Right lung (tissue), 10 donors: ENCODE data around the gene ST6GAL1. TPM values are rescaled to one million over a fixed set of nuclear protein-coding genes. Genes with fewer than 3 reads are reported as not detected.
A peak's percentile ranks its signal among the peaks of the same experiment; 100 is the strongest.
"Not testable (repeated sequence)": the region's sequence is repeated elsewhere in the genome, so short reads cannot be mapped to it uniquely, and the experiment has no call there.

Source experiments
- DNase-seq, 2 donors: peaks; one replicate each; pipeline ENCODE4 v3.0.0-alpha.2; 2013
- long read RNA-seq, 8 donors: transcript quantifications; one replicate each; lab custom pipeline, GENCODE V29; 2026
- polyA plus RNA-seq, 5 donors: library from polyadenylated mRNA; unstranded; fragments of 120-200 nt; gene quantifications; one replicate each; pipeline versions ENCODE4 v1.2.1 to v1.2.3, GENCODE V29; 2013; ENCODE audit warnings: inconsistent platforms in 1 of 5, low replicate concordance in 1 of 5; ENCODE audit not compliant: insufficient read length in 5 of 5, insufficient read depth in 1 of 5

ST6GAL1 gene, protein sequence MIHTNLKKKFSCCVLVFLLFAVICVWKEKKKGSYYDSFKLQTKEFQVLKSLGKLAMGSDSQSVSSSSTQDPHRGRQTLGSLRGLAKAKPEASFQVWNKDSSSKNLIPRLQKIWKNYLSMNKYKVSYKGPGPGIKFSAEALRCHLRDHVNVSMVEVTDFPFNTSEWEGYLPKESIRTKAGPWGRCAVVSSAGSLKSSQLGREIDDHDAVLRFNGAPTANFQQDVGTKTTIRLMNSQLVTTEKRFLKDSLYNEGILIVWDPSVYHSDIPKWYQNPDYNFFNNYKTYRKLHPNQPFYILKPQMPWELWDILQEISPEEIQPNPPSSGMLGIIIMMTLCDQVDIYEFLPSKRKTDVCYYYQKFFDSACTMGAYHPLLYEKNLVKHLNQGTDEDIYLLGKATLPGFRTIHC
- 10 to 100 TPM; 37.7 to 68.7 (median 60.9) TPM for polyA plus RNA-seq
- long read RNA-seq, donor 1, full-length matches to known transcripts = 12 of 61 reads
- long read RNA-seq, donor 1, partial matches to known transcripts = 6 of 61 reads
- long read RNA-seq, donor 1, other reads (novel, unspliced or antisense) = 43 of 61 reads
- long read RNA-seq, donor 2, full-length matches to known transcripts = 8 of 46 reads
- long read RNA-seq, donor 2, partial matches to known transcripts = 38 of 46 reads
- long read RNA-seq, donor 2, other reads (novel, unspliced or antisense) = 0 of 46 reads
- long read RNA-seq, donor 3, full-length matches to known transcripts = 4 of 54 reads
- long read RNA-seq, donor 3, partial matches to known transcripts = 7 of 54 reads
- long read RNA-seq, donor 3, other reads (novel, unspliced or antisense) = 43 of 54 reads
- long read RNA-seq, donor 4, full-length matches to known transcripts = 6 of 6 reads
- long read RNA-seq, donor 4, partial matches to known transcripts = 0 of 6 reads
- long read RNA-seq, donor 4, other reads (novel, unspliced or antisense) = 0 of 6 reads
- long read RNA-seq, donor 5, full-length matches to known transcripts = 13 of 103 reads
- long read RNA-seq, donor 5, partial matches to known transcripts = 21 of 103 reads
- long read RNA-seq, donor 5, other reads (novel, unspliced or antisense) = 69 of 103 reads
- long read RNA-seq, donor 6, full-length matches to known transcripts = 10 of 10 reads
- long read RNA-seq, donor 6, partial matches to known transcripts = 0 of 10 reads
- long read RNA-seq, donor 6, other reads (novel, unspliced or antisense) = 0 of 10 reads
- long read RNA-seq, donor 7, full-length matches to known transcripts = 2 of 88 reads
- long read RNA-seq, donor 7, partial matches to known transcripts = 45 of 88 reads
- long read RNA-seq, donor 7, other reads (novel, unspliced or antisense) = 41 of 88 reads
- long read RNA-seq, donor 8, full-length matches to known transcripts = 8 of 8 reads
- long read RNA-seq, donor 8, partial matches to known transcripts = 0 of 8 reads
- long read RNA-seq, donor 8, other reads (novel, unspliced or antisense) = 0 of 8 reads

- DNase-seq = peak; percentile 34 to 64
These were observed at the start of gene ST6GAL1 for GRCh38 chr3:186930143-186930640. Gene ST6GAL1 (plus strand): TSS chr3:186930526. CDS start chr3:187042704, 112,178 bp downstream.

DNA sequence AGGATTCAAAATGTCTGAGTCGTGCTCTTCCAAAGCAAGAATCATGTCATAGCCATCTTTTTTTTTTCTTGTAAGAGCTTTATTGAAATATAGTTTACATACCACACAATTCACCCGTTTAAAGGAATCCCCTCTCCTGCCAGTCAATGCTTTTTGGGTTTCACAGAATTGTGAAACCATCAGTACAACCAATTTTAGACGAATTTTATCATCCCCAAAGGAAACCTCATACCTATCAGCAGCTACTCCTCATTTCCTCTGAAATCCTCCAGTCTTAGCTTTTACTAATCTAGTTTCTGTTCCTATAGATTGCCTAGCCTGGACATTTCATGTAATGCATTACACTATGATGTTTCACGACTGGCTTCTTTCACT, 48.2 kb upstream of the ST6GAL1 start:
- DNase-seq = no peak

DNA sequence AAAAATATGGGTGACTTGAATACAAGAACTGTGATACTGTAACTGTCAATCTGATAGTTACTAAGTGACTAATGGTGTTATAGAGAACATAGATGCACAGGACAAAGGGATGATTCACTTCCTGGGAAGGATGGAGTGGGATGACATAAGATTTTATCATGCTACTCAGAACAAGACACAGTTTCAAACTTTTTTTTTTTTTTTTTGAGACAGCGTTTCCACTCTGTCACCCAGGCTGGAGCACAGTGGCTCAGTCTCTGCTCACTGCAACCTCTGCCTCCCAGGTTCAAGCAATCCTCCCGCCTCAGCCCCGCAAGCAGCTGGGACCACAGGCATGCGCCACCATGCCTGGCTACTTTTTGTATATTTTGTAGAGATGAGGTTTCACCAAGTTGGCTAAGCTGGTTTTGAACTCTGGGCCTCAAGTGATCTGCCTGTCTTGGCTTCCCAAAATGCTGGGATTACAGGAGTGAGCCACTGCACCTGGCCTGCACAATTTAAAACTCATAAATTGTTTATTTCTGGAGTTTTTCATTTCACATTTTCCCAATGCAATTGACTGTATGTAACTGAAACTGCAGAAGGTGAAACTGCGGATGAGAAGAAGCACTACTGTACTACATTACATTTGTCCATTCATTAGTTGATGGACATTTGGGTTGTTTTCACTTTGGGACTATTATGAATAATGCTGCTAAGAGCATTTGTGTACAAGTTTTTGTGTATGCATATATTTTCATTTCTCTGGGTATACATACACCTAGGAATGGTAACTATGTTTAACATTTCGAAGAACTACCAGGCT, 47.2 kb upstream of the ST6GAL1 start:
- no peak for DNase-seq

DNA sequence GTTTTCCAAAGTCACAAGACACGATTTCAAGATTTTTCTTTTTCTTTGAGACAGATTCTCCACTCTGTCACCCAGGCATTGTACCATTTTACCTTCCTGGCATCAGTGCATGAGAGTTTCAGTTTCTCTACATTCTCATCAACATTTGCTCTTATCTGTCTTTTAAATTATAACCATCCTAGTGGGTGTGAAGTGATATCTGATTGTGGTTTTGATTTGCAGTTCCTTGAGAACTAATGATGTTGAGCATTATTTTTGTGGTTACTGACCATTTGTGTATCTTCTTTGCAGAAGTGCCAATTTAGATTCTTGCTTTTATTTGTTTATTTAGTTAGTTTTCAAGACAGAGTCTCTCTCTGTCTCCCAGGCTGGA, 46.7 kb upstream of the ST6GAL1 start:
- DNase-seq = no peak

GRCh38 chr3:186884868-186885267, 45.5 kb upstream of the ST6GAL1 start:
- not testable (repeated sequence) for DNase-seq

- DNase-seq = no peak
These were observed 43.9 kb upstream of the ST6GAL1 start for GRCh38 chr3:186886202-186886981.

DNA sequence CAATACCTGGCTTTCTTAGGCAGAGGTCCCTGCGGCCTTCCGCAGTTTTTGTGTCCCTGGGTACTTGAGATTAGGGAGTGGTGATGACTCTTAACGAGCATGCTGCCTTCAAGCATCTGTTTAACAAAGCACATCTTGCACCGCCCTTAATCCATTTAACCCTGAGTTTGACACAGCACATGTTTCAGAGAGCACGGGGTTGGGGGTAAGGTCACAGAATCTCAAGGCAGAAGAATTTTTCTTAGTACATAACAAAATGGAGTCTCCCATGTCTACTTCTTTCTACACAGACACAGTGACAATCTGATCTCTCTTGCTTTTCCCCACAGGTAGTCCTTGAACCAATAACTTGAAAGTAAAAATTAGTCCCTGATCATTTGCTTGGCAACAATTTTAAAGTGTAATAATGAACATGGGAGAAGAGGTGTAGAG, 42.8 kb upstream of the ST6GAL1 start:
- not testable (repeated sequence) for DNase-seq

DNA sequence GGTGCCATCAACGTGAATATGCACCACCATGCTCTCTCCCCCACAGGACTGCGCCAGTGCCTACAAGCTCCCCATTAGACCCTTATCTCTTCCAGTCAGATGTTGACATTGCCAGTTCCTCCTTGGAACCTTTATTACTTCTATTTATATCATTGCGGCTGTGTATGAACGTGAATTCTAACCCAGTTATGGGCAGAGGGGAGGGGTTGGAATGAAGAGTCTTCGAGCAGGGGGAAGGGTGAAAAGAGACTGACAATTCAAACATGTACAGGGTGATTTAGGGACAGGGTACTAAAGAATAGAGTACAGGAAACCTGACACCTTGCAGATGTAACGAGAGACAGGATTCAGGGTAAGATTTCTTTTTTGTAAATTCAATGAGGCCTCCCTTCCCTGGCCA, 41.8 kb upstream of the ST6GAL1 start:
- no peak for DNase-seq

- DNase-seq = not testable (repeated sequence)
These were observed 40.6 kb upstream of the ST6GAL1 start for GRCh38 chr3:186889698-186890097.

DNA sequence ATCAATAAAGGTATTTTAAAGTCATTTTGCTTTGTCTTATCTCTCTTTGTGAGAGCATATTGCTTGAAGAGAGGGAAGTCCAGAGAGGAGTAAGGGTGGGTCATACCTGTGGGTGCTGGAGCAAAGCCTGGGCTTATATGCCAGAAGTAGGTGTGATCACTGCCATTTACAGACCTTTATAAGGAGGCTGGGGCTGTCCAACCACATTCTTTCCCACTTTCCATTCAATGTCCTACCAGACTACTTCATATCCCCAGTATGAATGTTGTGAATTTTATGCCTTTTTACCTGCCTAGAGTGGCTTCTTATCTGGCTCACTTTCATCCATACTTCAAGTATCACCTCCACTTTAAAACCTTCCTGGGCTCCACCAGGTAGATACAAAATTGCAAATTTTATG, 39.4 kb upstream of the ST6GAL1 start:
- DNase-seq = no peak

- DNase-seq = not testable (repeated sequence)
These were observed 37.3 kb upstream of the ST6GAL1 start for GRCh38 chr3:186893071-186893470.

DNA sequence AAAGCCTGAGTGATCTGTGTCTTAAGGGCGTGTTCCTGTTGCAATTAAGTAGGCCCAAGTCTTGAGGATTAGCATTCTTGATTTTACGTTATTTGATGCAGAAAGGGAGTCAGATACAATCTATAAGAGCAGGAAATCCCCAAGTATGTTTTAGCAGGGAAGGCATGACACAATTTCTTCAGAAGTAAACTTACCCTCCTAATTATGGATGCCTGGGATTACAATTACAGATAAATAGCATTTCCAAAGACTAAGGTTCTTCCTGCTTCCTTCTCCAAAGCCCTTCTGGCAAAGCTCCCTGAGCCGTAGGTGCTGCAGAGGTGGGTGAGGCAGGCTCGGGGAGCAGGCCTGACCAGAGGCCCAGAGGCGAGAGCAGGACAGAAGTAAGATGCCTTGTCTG, 34.9 kb upstream of the ST6GAL1 start:
- DNase-seq = no peak

DNA sequence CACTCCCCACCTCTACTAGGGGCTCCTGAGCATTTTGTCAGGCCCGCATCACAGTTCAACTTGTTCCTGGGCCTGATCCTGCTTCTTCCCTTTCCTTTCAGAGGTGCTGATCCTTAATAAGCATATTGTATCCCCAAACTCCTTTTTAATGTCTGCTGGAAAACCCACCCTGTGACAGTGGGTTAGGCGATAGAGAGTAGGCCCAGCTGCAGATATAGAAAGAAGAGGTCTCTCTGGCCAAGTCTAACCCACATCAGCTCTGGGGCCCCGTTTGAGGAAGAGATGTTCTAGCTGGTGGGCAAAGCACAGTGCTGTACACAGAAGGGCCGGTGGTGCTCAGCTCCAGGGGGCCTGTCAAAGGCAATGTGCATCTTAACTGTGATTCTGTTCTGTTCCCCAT, 34.3 kb upstream of the ST6GAL1 start:
- DNase-seq = no peak

GRCh38 chr3:186896875-186897274, 33.5 kb upstream of the ST6GAL1 start:
- DNase-seq = no peak

DNA sequence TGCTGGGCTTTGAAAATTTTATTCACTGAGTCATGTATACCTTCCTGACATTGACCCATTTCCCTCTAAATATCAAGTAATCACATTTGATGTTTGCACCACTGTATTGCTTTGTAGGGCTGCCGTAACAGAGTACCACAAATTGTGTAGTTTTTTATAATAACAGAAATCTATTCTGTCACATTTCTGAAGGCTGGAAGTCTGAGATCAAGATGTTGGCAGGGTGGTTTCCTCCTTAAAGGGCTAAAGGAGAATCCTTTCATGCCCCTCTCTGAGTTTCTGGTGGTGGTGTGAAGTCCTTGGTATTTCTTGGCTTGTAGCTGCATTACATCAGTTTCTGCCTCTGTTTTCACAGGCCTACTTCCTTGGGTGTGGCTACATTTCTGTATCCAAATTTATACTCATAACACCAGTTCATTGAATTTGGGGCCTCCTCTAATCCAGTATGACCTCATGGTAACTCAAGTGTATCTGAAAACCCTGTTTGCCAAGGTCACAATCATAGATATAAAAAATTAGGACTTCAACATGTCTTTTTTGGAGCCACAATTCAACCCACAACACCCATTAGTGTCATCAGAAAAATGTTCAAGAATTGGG, 29.1 kb upstream of the ST6GAL1 start:
- no peak for DNase-seq

- DNase-seq = no peak
These were observed 28.2 kb upstream of the ST6GAL1 start for GRCh38 chr3:186902154-186902553.

DNA sequence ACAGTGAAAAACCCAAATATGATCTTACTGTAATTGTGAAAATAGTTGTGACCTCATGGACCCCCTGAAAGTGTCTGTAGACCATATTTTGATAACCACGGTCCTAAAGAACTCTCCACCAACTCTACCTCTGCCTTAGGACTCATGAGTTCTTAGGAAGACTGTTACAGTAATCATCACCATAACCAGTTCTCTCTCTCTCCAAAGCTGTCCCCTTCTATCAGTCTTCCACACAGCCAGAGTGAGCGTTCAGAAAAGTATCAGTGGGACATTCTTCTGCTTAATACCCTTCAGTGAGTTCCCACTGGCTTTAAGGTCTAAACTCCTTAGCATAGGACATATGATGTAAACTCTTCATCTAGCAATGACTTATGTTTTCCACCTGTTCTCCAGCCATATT, 27.6 kb upstream of the ST6GAL1 start:
- DNase-seq = no peak

- not testable (repeated sequence) for DNase-seq
These were observed 26.6 kb upstream of the ST6GAL1 start for GRCh38 chr3:186903676-186904075.

GRCh38 chr3:186907075-186907474, 23.3 kb upstream of the ST6GAL1 start:
- not testable (repeated sequence) for DNase-seq
